OCI-LY7 (cell line): ENCODE measurements around the gene XYLT1.

Experiments
- EZH2phosphoT487 ChIP-seq: fragments of 200-600 bp; sonication (generic); IDR thresholded peaks from 2 replicates; pipeline ENCODE4 v1.6.1; 2018; ENCODE audit warnings: low read depth, borderline replicate concordance, mild to moderate bottlenecking, mixed run types, antibody characterized with exemption, low read length, moderate library complexity, mixed read lengths
- TF ChIP-seq, protein P1 (sequence below): fragments of 200-600 bp; sonication (generic); conservative IDR thresholded peaks from 2 replicates; pipeline ENCODE4 v1.5.1; 2014; ENCODE audit warnings: mild to moderate bottlenecking, antibody characterized with exemption, low read length, moderate library complexity, mixed read lengths

DNA sequence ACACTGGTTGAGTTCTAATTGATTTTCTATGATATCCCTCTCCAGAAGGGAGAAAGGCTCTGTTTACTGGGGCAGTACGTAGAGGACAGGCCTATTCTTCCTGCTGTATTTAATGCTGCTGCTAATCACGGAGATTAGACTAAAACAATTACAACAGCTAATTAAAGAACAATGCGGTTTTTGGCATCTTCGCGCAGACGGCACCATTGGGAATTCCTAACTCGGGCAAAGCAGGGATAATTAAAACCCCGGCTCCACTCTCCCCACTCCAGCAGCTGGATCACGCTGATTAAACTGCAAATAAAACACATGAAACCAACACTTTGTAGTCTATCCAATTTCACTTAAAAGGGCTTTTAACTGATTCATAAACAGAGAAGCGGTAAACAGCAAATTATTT is 147.6 kb downstream of the XYLT1 start:
- TF ChIP-seq, protein P1, sequence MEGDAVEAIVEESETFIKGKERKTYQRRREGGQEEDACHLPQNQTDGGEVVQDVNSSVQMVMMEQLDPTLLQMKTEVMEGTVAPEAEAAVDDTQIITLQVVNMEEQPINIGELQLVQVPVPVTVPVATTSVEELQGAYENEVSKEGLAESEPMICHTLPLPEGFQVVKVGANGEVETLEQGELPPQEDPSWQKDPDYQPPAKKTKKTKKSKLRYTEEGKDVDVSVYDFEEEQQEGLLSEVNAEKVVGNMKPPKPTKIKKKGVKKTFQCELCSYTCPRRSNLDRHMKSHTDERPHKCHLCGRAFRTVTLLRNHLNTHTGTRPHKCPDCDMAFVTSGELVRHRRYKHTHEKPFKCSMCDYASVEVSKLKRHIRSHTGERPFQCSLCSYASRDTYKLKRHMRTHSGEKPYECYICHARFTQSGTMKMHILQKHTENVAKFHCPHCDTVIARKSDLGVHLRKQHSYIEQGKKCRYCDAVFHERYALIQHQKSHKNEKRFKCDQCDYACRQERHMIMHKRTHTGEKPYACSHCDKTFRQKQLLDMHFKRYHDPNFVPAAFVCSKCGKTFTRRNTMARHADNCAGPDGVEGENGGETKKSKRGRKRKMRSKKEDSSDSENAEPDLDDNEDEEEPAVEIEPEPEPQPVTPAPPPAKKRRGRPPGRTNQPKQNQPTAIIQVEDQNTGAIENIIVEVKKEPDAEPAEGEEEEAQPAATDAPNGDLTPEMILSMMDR, result no peak
- no peak for TF ChIP-seq EZH2phosphoT487
